HUDEP-2 (cell line): Measurements from ENCODE around the gene PDE4D.

Experiments used
- DNase-seq, 76 experiments: peaks; one replicate each; lab custom pipeline; 2025; ENCODE audit not compliant: unreplicated experiment in 76 of 76; lab: John Stamatoyannopoulos, UW

PDE4D gene

GRCh38 chr5:59249160-59249559, 644.4 kb downstream of the PDE4D start:
- DNase-seq = no peak

- no peak for DNase-seq
Observed at GRCh38 chr5:59246882-59247281, 646.6 kb downstream of the PDE4D start.

GRCh38 chr5:59246145-59246869, 647.2 kb downstream of the PDE4D start:
- DNase-seq = no peak

GRCh38 chr5:59245198-59245597, 648.3 kb downstream of the PDE4D start:
- DNase-seq = no peak

- DNase-seq = no peak
Observed at GRCh38 chr5:59241552-59241951, 652.0 kb downstream of the PDE4D start.

- no peak for DNase-seq
Observed at GRCh38 chr5:59241119-59241518, 652.4 kb downstream of the PDE4D start.

GRCh38 chr5:59238126-59238902, 655.2 kb downstream of the PDE4D start:
- no peak for DNase-seq

- DNase-seq = no peak
Observed at GRCh38 chr5:59236986-59237385, 656.5 kb downstream of the PDE4D start.

- DNase-seq = no peak
Observed at GRCh38 chr5:59236448-59236847, 657.1 kb downstream of the PDE4D start.

GRCh38 chr5:59234236-59234635, 659.3 kb downstream of the PDE4D start:
- no peak for DNase-seq

- peak in 1 of 76 experiments; percentile 0 for DNase-seq
Observed at GRCh38 chr5:59231221-59231931, 662.1 kb downstream of the PDE4D start.

- DNase-seq = no peak
Observed at GRCh38 chr5:59222687-59223511, 670.6 kb downstream of the PDE4D start.

GRCh38 chr5:59221769-59222168, 671.8 kb downstream of the PDE4D start:
- DNase-seq = no peak

GRCh38 chr5:59218424-59219045, 675.0 kb downstream of the PDE4D start:
- DNase-seq = no peak

- DNase-seq = no peak
Observed at GRCh38 chr5:59216841-59217240, 676.7 kb downstream of the PDE4D start.

GRCh38 chr5:59212596-59212995, 680.9 kb downstream of the PDE4D start:
- DNase-seq = no peak

GRCh38 chr5:59209758-59210359, 683.7 kb downstream of the PDE4D start:
- DNase-seq = no peak

GRCh38 chr5:59208474-59208873, 685.1 kb downstream of the PDE4D start:
- DNase-seq = no peak

- DNase-seq = no peak
Observed at GRCh38 chr5:59207401-59207800, 686.1 kb downstream of the PDE4D start.

GRCh38 chr5:59206132-59206581, 687.4 kb downstream of the PDE4D start:
- DNase-seq = no peak
